Loucy (cell line): ENCODE results near the gene IQGAP3.

ENCODE experiments used
- EZH2phosphoT487 ChIP-seq: fragments of 200-600 bp; IDR thresholded peaks from 2 replicates; pipeline ENCODE4 v1.6.1; 2018; ENCODE audit warnings: antibody characterized with exemption, mild to moderate bottlenecking, moderate library complexity, borderline replicate concordance
- TF ChIP-seq, protein P1 (sequence below): fragments of 200-600 bp; sonication (generic); conservative IDR thresholded peaks from 2 replicates; pipeline ENCODE4 v1.5.1; 2014; ENCODE audit warnings: mild to moderate bottlenecking, antibody characterized with exemption, low read length

DNA sequence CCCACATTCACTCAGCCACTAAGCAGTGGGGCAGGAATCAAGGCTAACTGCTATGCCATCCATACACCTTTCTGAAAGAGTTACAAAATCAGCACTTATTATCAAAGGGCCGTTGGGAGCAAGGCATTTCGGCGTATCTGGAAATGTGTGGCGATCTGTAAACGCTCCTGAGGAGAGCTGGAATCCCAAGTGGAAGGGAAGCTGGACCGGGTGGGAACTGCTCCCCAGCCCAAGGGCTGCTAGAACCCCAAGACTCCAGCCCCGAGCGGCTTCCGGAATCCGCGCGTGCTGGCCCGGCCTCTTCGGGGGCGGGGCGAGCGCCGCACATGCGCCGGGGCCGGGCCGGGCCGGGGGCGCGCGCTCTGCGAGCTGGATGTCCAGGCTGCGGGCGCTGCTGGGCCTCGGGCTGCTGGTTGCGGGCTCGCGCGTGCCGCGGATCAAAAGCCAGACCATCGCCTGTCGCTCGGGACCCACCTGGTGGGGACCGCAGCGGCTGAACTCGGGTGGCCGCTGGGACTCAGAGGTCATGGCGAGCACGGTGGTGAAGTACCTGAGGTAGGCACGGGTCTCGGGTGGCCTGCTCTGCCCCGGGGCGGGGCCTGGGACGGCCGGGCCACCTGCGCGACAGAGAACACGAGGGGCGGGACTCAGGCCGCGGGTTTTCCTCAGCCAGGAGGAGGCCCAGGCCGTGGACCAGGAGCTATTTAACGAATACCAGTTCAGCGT lies 19.2 kb upstream of the IQGAP3 start, which contains the start of gene NAXE:
- TF ChIP-seq, protein P1, sequence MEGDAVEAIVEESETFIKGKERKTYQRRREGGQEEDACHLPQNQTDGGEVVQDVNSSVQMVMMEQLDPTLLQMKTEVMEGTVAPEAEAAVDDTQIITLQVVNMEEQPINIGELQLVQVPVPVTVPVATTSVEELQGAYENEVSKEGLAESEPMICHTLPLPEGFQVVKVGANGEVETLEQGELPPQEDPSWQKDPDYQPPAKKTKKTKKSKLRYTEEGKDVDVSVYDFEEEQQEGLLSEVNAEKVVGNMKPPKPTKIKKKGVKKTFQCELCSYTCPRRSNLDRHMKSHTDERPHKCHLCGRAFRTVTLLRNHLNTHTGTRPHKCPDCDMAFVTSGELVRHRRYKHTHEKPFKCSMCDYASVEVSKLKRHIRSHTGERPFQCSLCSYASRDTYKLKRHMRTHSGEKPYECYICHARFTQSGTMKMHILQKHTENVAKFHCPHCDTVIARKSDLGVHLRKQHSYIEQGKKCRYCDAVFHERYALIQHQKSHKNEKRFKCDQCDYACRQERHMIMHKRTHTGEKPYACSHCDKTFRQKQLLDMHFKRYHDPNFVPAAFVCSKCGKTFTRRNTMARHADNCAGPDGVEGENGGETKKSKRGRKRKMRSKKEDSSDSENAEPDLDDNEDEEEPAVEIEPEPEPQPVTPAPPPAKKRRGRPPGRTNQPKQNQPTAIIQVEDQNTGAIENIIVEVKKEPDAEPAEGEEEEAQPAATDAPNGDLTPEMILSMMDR, result no peak
- no peak for TF ChIP-seq EZH2phosphoT487
